ENCODE data around the gene PCSK2. TPM values are rescaled to one million over a fixed set of nuclear protein-coding genes. Genes with fewer than 3 reads are reported as not detected.
A peak's percentile ranks its signal among the peaks of the same experiment; 100 is the strongest.

Gene PCSK2
- total RNA-seq, 3 donors from 2014 or later (not counting 1 experiment from before 2014, with no cell fraction given), result not detected

GRCh38 chr20:17501701-17502100 lies 274.9 kb downstream of the PCSK2 start:
- Mint-ChIP-seq H3K4me1 (peaks cover 30 to 34% of the 10 kb centered on the region in 2 donors), H3K4me3 (no peak overlapping the region), H3K27me3 (ENCODE audit: low read depth in 2 of 2) (no peaks in the 10 kb centered on the region), H3K9me3 (no peaks in the 10 kb centered on the region), H3K36me3 (no peaks in the 10 kb centered on the region), H3K27ac (no peak overlapping the region)
- H3K27me3 ChIP-seq (ENCODE audit: control insufficient read depth, insufficient read depth, low read length), result no peaks in the 10 kb centered on the region
- no peak overlapping the region for H3K27ac ChIP-seq (ENCODE audit: low read length)
- DNase-seq, result no peak
- 86% methylated on average over 9 of the region's 9 CpGs for WGBS (ENCODE audit: insufficient coverage)
- intact Hi-C loops (cut with micrococcal nuclease), result loop anchor here (10.0 kb wide), 1 partner anchor 463 kb away; the partner anchor contains the start of genes MGME1 and SNX5
- TF ChIP-seq CTCF (IDR thresholded peaks at IDR 0.05), result no peak
- peaks cover 37% of the 10 kb centered on the region for H3K4me1 ChIP-seq (ENCODE audit: control insufficient read depth, insufficient read depth, low read length)
- H3K4me3 ChIP-seq (ENCODE audit: low read length), result no peak overlapping the region
- no peak for ATAC-seq
- H3K36me3 ChIP-seq (ENCODE audit: control insufficient read depth, insufficient read depth, low read length), result no peaks in the 10 kb centered on the region
- no peaks in the 10 kb centered on the region for H3K9me3 ChIP-seq (ENCODE audit: control insufficient read depth, insufficient read depth, low read length)

GRCh38 chr20:17502105-17502504 lies 275.3 kb downstream of the PCSK2 start:
- Mint-ChIP-seq H3K4me1 (peaks cover 34 to 38% of the 10 kb centered on the region in 2 donors), H3K27ac (no peak overlapping the region), H3K36me3 (no peaks in the 10 kb centered on the region), H3K9me3 (no peaks in the 10 kb centered on the region), H3K4me3 (peak overlapping the region; percentile 21), H3K27me3 (ENCODE audit: low read depth in 2 of 2) (no peaks in the 10 kb centered on the region)
- no peaks in the 10 kb centered on the region for H3K27me3 ChIP-seq (ENCODE audit: control insufficient read depth, insufficient read depth, low read length)
- H3K9me3 ChIP-seq (ENCODE audit: control insufficient read depth, insufficient read depth, low read length), result no peaks in the 10 kb centered on the region
- TF ChIP-seq CTCF (IDR thresholded peaks at IDR 0.05), result no peak
- H3K27ac ChIP-seq (ENCODE audit: low read length), result no peak overlapping the region
- intact Hi-C loops (cut with micrococcal nuclease), result loop anchor here (10.0 kb wide), 1 partner anchor 463 kb away; the partner anchor contains the start of genes MGME1 and SNX5
- WGBS (ENCODE audit: insufficient coverage), result 90% methylated on average over 4 of the region's 4 CpGs
- H3K36me3 ChIP-seq (ENCODE audit: control insufficient read depth, insufficient read depth, low read length), result no peaks in the 10 kb centered on the region
- H3K4me3 ChIP-seq (ENCODE audit: low read length), result no peak overlapping the region
- H3K4me1 ChIP-seq (ENCODE audit: control insufficient read depth, insufficient read depth, low read length), result peaks cover 41% of the 10 kb centered on the region
- DNase-seq (no peak), ATAC-seq (no peak)

- Mint-ChIP-seq H3K27me3 (ENCODE audit: low read depth in 2 of 2) (no peaks in the 10 kb centered on the region), H3K27ac (peak overlapping the region; percentile 85 to 93), H3K4me3 (peak overlapping the region; percentile 90), H3K9me3 (no peaks in the 10 kb centered on the region), H3K36me3 (no peaks in the 10 kb centered on the region), H3K4me1 (peaks cover 46 to 50% of the 10 kb centered on the region in 2 donors)
- peak in 1 of 2 donors; percentile 37 for DNase-seq
- intact Hi-C loops (cut with micrococcal nuclease), result loop anchor here (2.0 to 10.0 kb wide), 2 partner anchors 67 to 461 kb away; partner anchors contain the start of genes DSTN, MGME1 and SNX5
- Histone ChIP-seq H3K4me1 (ENCODE audit: control insufficient read depth, insufficient read depth, low read length) (peaks cover 48% of the 10 kb centered on the region), H3K27ac (ENCODE audit: low read length) (no peak overlapping the region), H3K27me3 (ENCODE audit: control insufficient read depth, insufficient read depth, low read length) (no peaks in the 10 kb centered on the region), H3K9me3 (ENCODE audit: control insufficient read depth, insufficient read depth, low read length) (no peaks in the 10 kb centered on the region), H3K4me3 (ENCODE audit: low read length) (no peak overlapping the region), H3K36me3 (ENCODE audit: control insufficient read depth, insufficient read depth, low read length) (no peaks in the 10 kb centered on the region)
- ATAC-seq, result no peak
- 60% methylated on average over 5 of the region's 6 CpGs for WGBS (ENCODE audit: insufficient coverage)
- TF ChIP-seq CTCF (IDR thresholded peaks at IDR 0.05), result no peak
Observed at GRCh38 chr20:17503301-17504065, 276.6 kb downstream of the PCSK2 start.
